ENCODE results near the gene PAMR1. TPM values are rescaled to one million over a fixed set of nuclear protein-coding genes. Genes with fewer than 3 reads are reported as not detected.

Gene PAMR1
- total and polyA plus RNA-seq, 7 experiments from 2014 or later = not detected

DNA sequence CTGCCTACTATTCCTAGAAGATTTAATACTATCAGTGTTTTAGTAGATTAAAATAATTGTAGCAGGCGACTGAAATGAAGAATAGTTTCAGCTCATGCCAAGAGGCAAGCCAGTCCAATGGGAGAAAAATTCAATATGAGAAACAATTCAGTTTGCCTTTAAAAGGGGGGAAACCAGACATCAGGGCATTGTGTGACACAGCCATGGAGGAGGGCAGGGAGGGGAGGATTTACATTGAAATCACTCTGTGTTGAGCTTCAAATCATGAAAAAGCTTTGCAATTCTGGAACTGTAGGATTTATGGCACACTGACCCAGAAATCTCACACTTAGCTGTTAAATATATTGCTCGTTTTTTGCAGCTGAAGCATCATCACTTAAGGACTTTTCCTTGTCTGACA lies 110.6 kb downstream of the PAMR1 start:
- H3K36me3 ChIP-seq (ENCODE audit: control insufficient read depth in 2 of 3, insufficient read depth in 3 of 3, low read length in 3 of 3) = no peaks in the 10 kb centered on the region
- Mint-ChIP-seq H3K27me3 (peaks cover 49 to 85% (median 63%) of the 10 kb centered on the region in 5 donors), H3K27ac (no peak overlapping the region), H3K9me3 (no peaks in the 10 kb centered on the region), H3K4me1 (peaks cover 3 to 11% (median 6%) of the 10 kb centered on the region in 7 donors), H3K36me3 (peaks cover 0 to 4% (median 0%) of the 10 kb centered on the region in 5 donors), H3K4me3 (no peak overlapping the region)
- ChIA-PET CTCF (no interaction called here), POLR2A (no interaction called here)
- peaks cover 5% of the 10 kb centered on the region in 2 donors for H3K27me3 ChIP-seq (ENCODE audit: control insufficient read depth in 2 of 2, insufficient read depth in 2 of 2, low read length in 2 of 2)
- intact Hi-C loops (cut with micrococcal nuclease) = loop anchor here in 1 of 2 donors (5.0 kb wide), 1 partner anchor 487 kb away; no protein-coding TSS in a partner anchor
- no peak overlapping the region for H3K27ac ChIP-seq (ENCODE audit: low read depth, low read length)
- H3K4me3 ChIP-seq (ENCODE audit: low read length) = no peak overlapping the region
- DNase-seq (no peak), ATAC-seq (no peak)
- no peaks in the 10 kb centered on the region for H3K4me1 ChIP-seq (ENCODE audit: control insufficient read depth in 2 of 2, insufficient read depth in 2 of 2, low read length in 2 of 2)
- no peaks in the 10 kb centered on the region for H3K9me3 ChIP-seq (ENCODE audit: control insufficient read depth in 2 of 3, low read length in 3 of 3)

DNA sequence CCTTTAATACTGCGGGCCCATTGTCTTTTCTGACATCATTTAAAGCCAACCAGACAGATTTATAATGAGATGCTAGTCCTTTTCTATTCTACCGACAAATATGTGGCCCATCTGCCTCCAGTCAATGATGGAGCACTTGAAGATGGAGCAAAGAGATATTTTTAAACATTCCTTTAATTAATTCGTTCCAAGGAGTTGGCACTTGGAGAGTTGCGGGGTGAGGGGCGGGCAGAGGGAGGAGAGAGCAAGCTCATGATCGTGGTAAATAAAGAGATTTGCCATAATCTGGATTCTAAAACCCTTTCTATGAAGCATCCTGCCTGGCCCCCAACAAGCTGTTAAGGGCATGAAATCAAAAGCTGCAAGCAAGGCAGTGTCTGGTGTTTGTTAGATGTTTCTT lies 111.1 kb downstream of the PAMR1 start:
- ChIA-PET CTCF (no interaction called here), POLR2A (no interaction called here)
- H3K27me3 ChIP-seq (ENCODE audit: control insufficient read depth in 2 of 2, insufficient read depth in 2 of 2, low read length in 2 of 2) = peaks cover 5% of the 10 kb centered on the region in 2 donors
- H3K4me3 ChIP-seq (ENCODE audit: low read length) = no peak overlapping the region
- Mint-ChIP-seq H3K4me3 (no peak overlapping the region), H3K9me3 (no peaks in the 10 kb centered on the region), H3K27me3 (peaks cover 49 to 87% (median 63%) of the 10 kb centered on the region in 5 donors), H3K36me3 (peaks cover 0 to 4% (median 0%) of the 10 kb centered on the region in 5 donors), H3K4me1 (peaks cover 3 to 11% (median 6%) of the 10 kb centered on the region in 7 donors), H3K27ac (no peak overlapping the region)
- no peaks in the 10 kb centered on the region for H3K4me1 ChIP-seq (ENCODE audit: control insufficient read depth in 2 of 2, insufficient read depth in 2 of 2, low read length in 2 of 2)
- intact Hi-C loops (cut with micrococcal nuclease) = loop anchor here in 1 of 2 donors (5.0 kb wide), 1 partner anchor 487 kb away; no protein-coding TSS in a partner anchor
- H3K9me3 ChIP-seq (ENCODE audit: control insufficient read depth in 2 of 3, low read length in 3 of 3) = no peaks in the 10 kb centered on the region
- DNase-seq (no peak), ATAC-seq (no peak)
- no peak overlapping the region for H3K27ac ChIP-seq (ENCODE audit: low read depth, low read length)
- H3K36me3 ChIP-seq (ENCODE audit: control insufficient read depth in 2 of 3, insufficient read depth in 3 of 3, low read length in 3 of 3) = no peaks in the 10 kb centered on the region

DNA sequence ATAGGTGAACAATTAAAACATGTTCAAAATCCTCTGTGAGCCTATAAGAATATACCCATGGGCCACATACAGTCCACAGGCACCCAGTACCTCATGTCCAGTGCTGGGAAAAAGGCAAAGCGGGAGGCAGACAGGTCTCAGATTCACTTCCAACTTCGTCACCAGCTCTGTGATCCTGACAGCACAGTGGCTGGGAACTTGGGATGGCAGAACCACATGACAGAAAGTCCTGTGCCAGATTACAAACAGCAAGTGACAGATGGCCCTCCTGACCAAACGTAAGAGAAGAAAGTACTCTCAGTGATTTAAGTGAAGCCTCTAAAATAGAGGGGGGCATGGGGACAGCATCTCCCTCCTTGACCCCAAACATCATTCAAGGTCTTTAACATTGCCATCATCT lies 111.8 kb downstream of the PAMR1 start:
- H3K27ac Mint-ChIP-seq = no peak overlapping the region
- H3K27me3 Mint-ChIP-seq = peaks cover 47 to 89% (median 61%) of the 10 kb centered on the region in 5 donors
- POLR2A ChIA-PET = no interaction called here
- ATAC-seq (no peak), DNase-seq (no peak)
- H3K4me3 Mint-ChIP-seq = no peak overlapping the region
- no peaks in the 10 kb centered on the region for H3K9me3 Mint-ChIP-seq
- peaks cover 3 to 9% (median 4%) of the 10 kb centered on the region in 7 donors for H3K4me1 Mint-ChIP-seq
- peaks cover 5% of the 10 kb centered on the region in 2 donors for H3K27me3 ChIP-seq (ENCODE audit: control insufficient read depth in 2 of 2, insufficient read depth in 2 of 2, low read length in 2 of 2)
- no peak overlapping the region for H3K27ac ChIP-seq (ENCODE audit: low read depth, low read length)
- no peaks in the 10 kb centered on the region for H3K36me3 ChIP-seq (ENCODE audit: control insufficient read depth in 2 of 3, insufficient read depth in 3 of 3, low read length in 3 of 3)
- intact Hi-C loops (cut with micrococcal nuclease) = loop anchor here (2.0 to 5.0 kb wide), 2 partner anchors 486 to 573 kb away; no protein-coding TSS in a partner anchor
- no peaks in the 10 kb centered on the region for H3K4me1 ChIP-seq (ENCODE audit: control insufficient read depth in 2 of 2, insufficient read depth in 2 of 2, low read length in 2 of 2)
- peaks cover 0 to 3% (median 0%) of the 10 kb centered on the region in 5 donors for H3K36me3 Mint-ChIP-seq
- no peak overlapping the region for H3K4me3 ChIP-seq (ENCODE audit: low read length)
- H3K9me3 ChIP-seq (ENCODE audit: control insufficient read depth in 2 of 3, low read length in 3 of 3) = no peaks in the 10 kb centered on the region
- CTCF ChIA-PET = no interaction called here

DNA sequence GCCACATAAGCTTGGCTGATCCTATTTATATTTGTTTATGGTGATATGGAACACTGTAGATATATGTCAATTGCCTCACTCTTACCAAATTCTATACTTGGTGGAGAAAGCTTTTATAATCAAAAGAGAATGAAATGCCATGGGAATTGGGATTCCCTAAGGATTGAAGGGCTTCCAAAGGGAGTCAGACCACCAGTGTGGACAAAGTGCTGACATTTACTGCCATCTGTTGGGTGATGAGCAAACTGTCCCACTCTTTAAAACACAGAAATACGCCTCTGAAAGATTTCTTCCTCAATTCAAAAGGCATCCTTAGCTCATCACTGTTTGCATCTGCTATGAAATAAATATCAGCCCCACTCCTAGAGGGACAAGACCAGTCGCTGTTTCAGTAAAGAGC lies 113.1 kb downstream of the PAMR1 start:
- ChIA-PET POLR2A (no interaction called here), CTCF (interaction anchor here (0.7 to 1.3 kb wide), 2 partner anchors 9 to 1321 kb away, joined by 3 to 4 read pairs; no protein-coding TSS in a partner anchor)
- H3K4me3 Mint-ChIP-seq = no peak overlapping the region
- ATAC-seq = no peak
- Histone ChIP-seq H3K4me1 (ENCODE audit: control insufficient read depth in 2 of 2, insufficient read depth in 2 of 2, low read length in 2 of 2) (no peaks in the 10 kb centered on the region), H3K9me3 (ENCODE audit: control insufficient read depth in 2 of 3, low read length in 3 of 3) (no peaks in the 10 kb centered on the region), H3K27me3 (ENCODE audit: control insufficient read depth in 2 of 2, insufficient read depth in 2 of 2, low read length in 2 of 2) (peaks cover 5% of the 10 kb centered on the region in 2 donors), H3K4me3 (ENCODE audit: low read length) (no peak overlapping the region), H3K27ac (ENCODE audit: low read depth, low read length) (no peak overlapping the region), H3K36me3 (ENCODE audit: control insufficient read depth in 2 of 3, insufficient read depth in 3 of 3, low read length in 3 of 3) (no peaks in the 10 kb centered on the region)
- H3K4me1 Mint-ChIP-seq = peaks cover 0 to 2% (median 0%) of the 10 kb centered on the region in 7 donors
- H3K36me3 Mint-ChIP-seq = no peaks in the 10 kb centered on the region
- no peaks in the 10 kb centered on the region for H3K9me3 Mint-ChIP-seq
- no peak for DNase-seq
- H3K27me3 Mint-ChIP-seq = peaks cover 35 to 76% (median 48%) of the 10 kb centered on the region in 5 donors
- intact Hi-C loops (cut with micrococcal nuclease) = loop anchor here (1.0 to 5.0 kb wide), 4 partner anchors 485 to 899 kb away; partner anchors contain the start of gene ELF5 (in 1 of the 2)
- no peak overlapping the region for H3K27ac Mint-ChIP-seq

DNA sequence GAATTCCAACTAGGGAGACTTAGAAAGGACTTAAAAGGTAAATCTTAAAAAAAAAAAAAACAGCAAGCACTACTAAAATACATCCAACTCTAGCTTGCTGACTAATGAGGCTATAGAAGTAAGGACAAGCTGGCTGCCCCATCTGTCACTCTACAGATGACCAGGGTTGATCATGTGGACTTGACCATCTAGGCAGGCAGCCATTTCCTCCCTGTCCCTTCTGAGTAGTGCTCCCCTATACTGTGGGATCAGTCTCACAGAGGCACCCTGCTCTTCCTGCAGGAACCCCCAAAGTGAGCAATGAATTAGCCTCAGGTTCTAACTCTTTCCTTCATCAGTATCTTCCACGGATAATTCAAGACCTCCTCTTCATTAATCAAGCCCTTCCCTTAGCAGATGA lies 118.4 kb downstream of the PAMR1 start:
- Histone ChIP-seq H3K9me3 (ENCODE audit: control insufficient read depth in 2 of 3, low read length in 3 of 3) (no peaks in the 10 kb centered on the region), H3K4me1 (ENCODE audit: control insufficient read depth in 2 of 2, insufficient read depth in 2 of 2, low read length in 2 of 2) (no peaks in the 10 kb centered on the region), H3K27me3 (ENCODE audit: control insufficient read depth in 2 of 2, insufficient read depth in 2 of 2, low read length in 2 of 2) (no peaks in the 10 kb centered on the region), H3K36me3 (ENCODE audit: control insufficient read depth in 2 of 3, insufficient read depth in 3 of 3, low read length in 3 of 3) (no peaks in the 10 kb centered on the region), H3K4me3 (ENCODE audit: low read length) (no peak overlapping the region), H3K27ac (ENCODE audit: low read depth, low read length) (no peak overlapping the region)
- intact Hi-C loops (cut with micrococcal nuclease) = no loop called here
- POLR2A ChIA-PET = no interaction called here
- Mint-ChIP-seq H3K36me3 (no peaks in the 10 kb centered on the region), H3K9me3 (no peaks in the 10 kb centered on the region), H3K4me1 (peaks cover 0 to 4% (median 0%) of the 10 kb centered on the region in 7 donors), H3K27ac (no peak overlapping the region), H3K4me3 (no peak overlapping the region), H3K27me3 (peaks cover 6 to 33% (median 13%) of the 10 kb centered on the region in 5 donors)
- ATAC-seq = no peak
- DNase-seq = no peak
- CTCF ChIA-PET = no interaction called here

DNA sequence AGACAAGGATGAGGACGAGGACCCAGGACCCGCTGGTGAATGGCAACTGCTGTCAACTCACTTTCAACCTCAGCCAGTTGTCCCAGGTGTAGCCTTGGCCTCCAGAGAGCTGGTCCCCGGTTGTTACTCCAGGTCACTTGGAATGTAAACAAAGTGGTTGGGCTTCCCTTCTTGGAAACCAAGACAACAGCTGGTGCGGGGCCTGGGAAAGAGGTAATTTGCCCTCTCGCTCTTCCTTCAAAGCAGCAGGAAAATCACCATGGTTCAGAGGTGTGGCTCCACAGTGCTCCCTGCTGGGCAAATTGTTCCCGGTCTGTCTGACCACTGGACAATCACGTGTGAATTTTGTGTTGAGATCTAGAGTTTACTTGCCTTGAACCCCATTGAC lies 121.0 kb downstream of the PAMR1 start:
- peaks cover 0 to 4% (median 0%) of the 10 kb centered on the region in 7 donors for H3K4me1 Mint-ChIP-seq
- no peaks in the 10 kb centered on the region for H3K27me3 ChIP-seq (ENCODE audit: control insufficient read depth in 2 of 2, insufficient read depth in 2 of 2, low read length in 2 of 2)
- no peak overlapping the region for H3K27ac Mint-ChIP-seq
- ATAC-seq (peak; percentile 37), DNase-seq (peak in 1 of 9 donors; percentile 4)
- H3K4me1 ChIP-seq (ENCODE audit: control insufficient read depth in 2 of 2, insufficient read depth in 2 of 2, low read length in 2 of 2) = no peaks in the 10 kb centered on the region
- H3K36me3 ChIP-seq (ENCODE audit: control insufficient read depth in 2 of 3, insufficient read depth in 3 of 3, low read length in 3 of 3) = no peaks in the 10 kb centered on the region
- H3K9me3 Mint-ChIP-seq = no peaks in the 10 kb centered on the region
- ChIA-PET CTCF (interaction anchor here (0.8 to 1.0 kb wide), 2 partner anchors 13 to 479 kb away, joined by 3 read pairs; no protein-coding TSS in a partner anchor), POLR2A (interaction anchor here (0.6 to 0.9 kb wide), 2 partner anchors 37 to 396 kb away, joined by 4 to 5 read pairs; no protein-coding TSS in a partner anchor)
- H3K9me3 ChIP-seq (ENCODE audit: control insufficient read depth in 2 of 3, low read length in 3 of 3) = no peaks in the 10 kb centered on the region
- H3K27me3 Mint-ChIP-seq = peaks cover 0 to 24% (median 5%) of the 10 kb centered on the region in 5 donors
- H3K36me3 Mint-ChIP-seq = no peaks in the 10 kb centered on the region
- intact Hi-C loops (cut with micrococcal nuclease) = no loop called here
- no peak overlapping the region for H3K27ac ChIP-seq (ENCODE audit: low read depth, low read length)
- H3K4me3 Mint-ChIP-seq = peak overlapping the region in 1 of 10 donors; percentile 7
- no peak overlapping the region for H3K4me3 ChIP-seq (ENCODE audit: low read length)

Data from naive thymus-derived CD4-positive, alpha-beta T cell (primary cell).